Hematopoietic multipotent progenitor cell treated with erythropoietin and hydrocortisone succinate and interleukin-3 and kit ligand, for 15 days (in vitro differentiated cells): ENCODE data around the gene ESPNL.
"Not testable (repeated sequence)": the region's sequence is repeated elsewhere in the genome, so short reads cannot be mapped to it uniquely, and the experiment has no call there.

ENCODE experiments used
- DNase-seq: peaks from one replicate; pipeline ENCODE4 v3.0.0-alpha.2; 2015; ENCODE audit warnings: low spot score

The ESPNL gene

GRCh38 chr2:238100049-238100820 lies at the start of gene ESPNL:
ESPNL (plus strand) TSS chr2:238100340; CDS start chr2:238100420, 80 bp downstream.
- DNase-seq: peak; percentile 39

GRCh38 chr2:238053191-238053776 lies 46.9 kb upstream of the ESPNL start:
- DNase-seq: peak; percentile 35

- no peak for DNase-seq
These were observed 44.3 kb upstream of the ESPNL start for GRCh38 chr2:238055841-238056240.

- not testable (repeated sequence) for DNase-seq
These were observed 42.2 kb upstream of the ESPNL start for GRCh38 chr2:238057696-238058575.

GRCh38 chr2:238059505-238059904 lies 40.6 kb upstream of the ESPNL start:
- no peak for DNase-seq

- peak; percentile 27 for DNase-seq
These were observed 40.0 kb upstream of the ESPNL start for GRCh38 chr2:238060096-238060541.

- peak; percentile 98 for DNase-seq
These were observed 39.4 kb upstream of the ESPNL start, which contains the start of gene SCLY for GRCh38 chr2:238060542-238061314. SCLY (plus strand) TSS chr2:238061001; CDS start chr2:238061055, 54 bp downstream.

- peak; percentile 19 for DNase-seq
These were observed 38.6 kb upstream of the ESPNL start for GRCh38 chr2:238061315-238062202.

- no peak for DNase-seq
These were observed 36.5 kb upstream of the ESPNL start for GRCh38 chr2:238063414-238064189.

- no peak for DNase-seq
These were observed 35.8 kb upstream of the ESPNL start for GRCh38 chr2:238064376-238064775.

- DNase-seq: no peak
These were observed 34.9 kb upstream of the ESPNL start for GRCh38 chr2:238065071-238065846.

GRCh38 chr2:238066218-238066617 lies 33.9 kb upstream of the ESPNL start:
- DNase-seq: no peak

GRCh38 chr2:238066718-238067117 lies 33.4 kb upstream of the ESPNL start:
- not testable (repeated sequence) for DNase-seq

- no peak for DNase-seq
These were observed 32.2 kb upstream of the ESPNL start for GRCh38 chr2:238067939-238068338.

GRCh38 chr2:238069021-238069709 lies 31.0 kb upstream of the ESPNL start:
- DNase-seq: no peak

GRCh38 chr2:238069877-238070276 lies 30.3 kb upstream of the ESPNL start:
- DNase-seq: no peak

- no peak for DNase-seq
These were observed 24.7 kb upstream of the ESPNL start for GRCh38 chr2:238075397-238075796.

- no peak for DNase-seq
These were observed 22.8 kb upstream of the ESPNL start for GRCh38 chr2:238077292-238077691.
